Tibial nerve (tissue), 4 donors: ENCODE results near the gene NFATC2. TPM values are rescaled to one million over a fixed set of nuclear protein-coding genes. Genes with fewer than 3 reads are reported as not detected.
A peak's percentile ranks its signal among the peaks of the same experiment; 100 is the strongest.
"Not testable (repeated sequence)": the region's sequence is repeated elsewhere in the genome, so short reads cannot be mapped to it uniquely, and the experiment has no call there.

Source experiments
- DNase-seq, 2 donors: peaks; one replicate each; pipeline ENCODE4 v3.0.0-alpha.2; 2019; ENCODE audit warnings: low spot score in 2 of 2
- H3K27ac ChIP-seq, 4 donors: fragments of 200-600 bp; sonication (generic) in 3 of 4; one replicate each; pipeline ENCODE4 v1.5.1; 2017 to 2019; ENCODE audit warnings: mild to moderate bottlenecking in 1 of 4
- H3K27me3 ChIP-seq, 2 donors: fragments of 200-600 bp; sonication (generic) in 1 of 2; one replicate each; pipeline versions ENCODE4 v1.5.1 to v1.6.0; 2017 to 2019
- H3K36me3 ChIP-seq, 3 donors: fragments of 200-600 bp; sonication (generic); one replicate each; pipeline ENCODE4 v1.5.1; 2018 to 2019
- H3K4me1 ChIP-seq, 4 donors: fragments of 200-600 bp; sonication (generic) in 3 of 4; one replicate each; pipeline ENCODE4 v1.5.1; 2017 to 2019
- H3K4me3 ChIP-seq, 4 donors: fragments of 200-600 bp; sonication (generic) in 3 of 4; one replicate each; pipeline ENCODE4 v1.5.1; 2017 to 2019; ENCODE audit warnings: mild to moderate bottlenecking in 1 of 4, moderate library complexity in 1 of 4
- H3K9me3 ChIP-seq, 4 donors: fragments of 200-600 bp; sonication (generic) in 3 of 4; one replicate each; pipeline ENCODE4 v1.5.1; 2017 to 2019
- EP300 ChIP-seq, 2 donors: sonication (generic); formaldehyde crosslinking; IDR thresholded peaks; one replicate each; pipeline ENCODE4 v1.6.1; 2017; ENCODE audit warnings: antibody characterized with exemption in 2 of 2, mild to moderate bottlenecking in 1 of 2
- POLR2A ChIP-seq, 2 donors: fragments of 450-650 bp; IDR thresholded peaks; one replicate each; pipeline ENCODE4 v1.6.1; 2017; ENCODE audit warnings: antibody characterized with exemption in 2 of 2, mild to moderate bottlenecking in 2 of 2, moderate library complexity in 2 of 2
- WGBS, 2 donors: methylation state at CpG; one replicate each; pipeline ENCODE4 v1.1.5; 2018; 5-methylcytosine and 5-hydroxymethylcytosine counted together
- total RNA-seq, 4 donors: library from RNA; depleted of rRNA; stranded (reverse); fragments of >200 nt; gene quantifications; one replicate each; pipeline ENCODE4 v1.1.0, GENCODE V29; 2016
- TF ChIP-seq, protein P1 (sequence below), 5 experiments: fragments of 200-600 bp in 3 of 5; fragments of 450-650 bp in 2 of 5; sonication (generic) in 3 of 5; IDR thresholded peaks; one replicate each; pipeline ENCODE4 v1.5.1; 2016 to 2019; ENCODE audit warnings: antibody characterized with exemption in 5 of 5, mild to moderate bottlenecking in 3 of 5, moderate library complexity in 2 of 5

The NFATC2 gene
- total RNA-seq, 4 donors from 2014 or later, result 6.0 to 11.5 (median 7.7) TPM

- TF ChIP-seq POLR2A (IDR thresholded peaks at IDR 0.05) (no peak), EP300 (IDR thresholded peaks at IDR 0.05) (no peak)
- TF ChIP-seq, protein P1, sequence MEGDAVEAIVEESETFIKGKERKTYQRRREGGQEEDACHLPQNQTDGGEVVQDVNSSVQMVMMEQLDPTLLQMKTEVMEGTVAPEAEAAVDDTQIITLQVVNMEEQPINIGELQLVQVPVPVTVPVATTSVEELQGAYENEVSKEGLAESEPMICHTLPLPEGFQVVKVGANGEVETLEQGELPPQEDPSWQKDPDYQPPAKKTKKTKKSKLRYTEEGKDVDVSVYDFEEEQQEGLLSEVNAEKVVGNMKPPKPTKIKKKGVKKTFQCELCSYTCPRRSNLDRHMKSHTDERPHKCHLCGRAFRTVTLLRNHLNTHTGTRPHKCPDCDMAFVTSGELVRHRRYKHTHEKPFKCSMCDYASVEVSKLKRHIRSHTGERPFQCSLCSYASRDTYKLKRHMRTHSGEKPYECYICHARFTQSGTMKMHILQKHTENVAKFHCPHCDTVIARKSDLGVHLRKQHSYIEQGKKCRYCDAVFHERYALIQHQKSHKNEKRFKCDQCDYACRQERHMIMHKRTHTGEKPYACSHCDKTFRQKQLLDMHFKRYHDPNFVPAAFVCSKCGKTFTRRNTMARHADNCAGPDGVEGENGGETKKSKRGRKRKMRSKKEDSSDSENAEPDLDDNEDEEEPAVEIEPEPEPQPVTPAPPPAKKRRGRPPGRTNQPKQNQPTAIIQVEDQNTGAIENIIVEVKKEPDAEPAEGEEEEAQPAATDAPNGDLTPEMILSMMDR (IDR thresholded peaks at IDR 0.05), result no peak
- no peak overlapping the region for H3K4me3 ChIP-seq
Measured at GRCh38 chr20:51543422-51543788, 886 bp upstream of the NFATC2 start.

GRCh38 chr20:51542033-51542570 is 417 bp downstream of the NFATC2 start:
- H3K36me3 ChIP-seq, result peaks cover 0 to 9% (median 0%) of the 10 kb centered on the region in 3 donors
- peaks cover 0 to 34% (median 25%) of the 10 kb centered on the region in 4 donors for H3K4me1 ChIP-seq
- H3K27ac ChIP-seq, result peak overlapping the region; percentile 60 to 90 (median 87)
- no peak for DNase-seq
- TF ChIP-seq, protein P1 (IDR thresholded peaks at IDR 0.05), result peak in 3 of 5 experiments; percentile 10 to 24 (median 18)
- TF ChIP-seq EP300 (IDR thresholded peaks at IDR 0.05) (no peak), POLR2A (IDR thresholded peaks at IDR 0.05) (no peak)
- WGBS, 2 donors, result 31 to 49% methylated on average over 4 to 17 of the region's 29 CpGs
- peaks cover 0 to 10% (median 0%) of the 10 kb centered on the region in 4 donors for H3K9me3 ChIP-seq
- peaks cover 0 to 5% of the 10 kb centered on the region in 2 donors for H3K27me3 ChIP-seq
- peak overlapping the region; percentile 15 to 58 (median 42) for H3K4me3 ChIP-seq

More at GRCh38 chr20:51543422-51543788, 886 bp upstream of the NFATC2 start:
- peaks cover 0 to 34% (median 25%) of the 10 kb centered on the region in 4 donors for H3K4me1 ChIP-seq
- 68 to 70% methylated on average over 7 of the region's 7 CpGs for WGBS, 2 donors
- peaks cover 0 to 5% of the 10 kb centered on the region in 2 donors for H3K27me3 ChIP-seq
- H3K9me3 ChIP-seq, result no peaks in the 10 kb centered on the region
- no peak for DNase-seq
- no peaks in the 10 kb centered on the region for H3K36me3 ChIP-seq
- H3K27ac ChIP-seq, result no peak overlapping the region

DNA sequence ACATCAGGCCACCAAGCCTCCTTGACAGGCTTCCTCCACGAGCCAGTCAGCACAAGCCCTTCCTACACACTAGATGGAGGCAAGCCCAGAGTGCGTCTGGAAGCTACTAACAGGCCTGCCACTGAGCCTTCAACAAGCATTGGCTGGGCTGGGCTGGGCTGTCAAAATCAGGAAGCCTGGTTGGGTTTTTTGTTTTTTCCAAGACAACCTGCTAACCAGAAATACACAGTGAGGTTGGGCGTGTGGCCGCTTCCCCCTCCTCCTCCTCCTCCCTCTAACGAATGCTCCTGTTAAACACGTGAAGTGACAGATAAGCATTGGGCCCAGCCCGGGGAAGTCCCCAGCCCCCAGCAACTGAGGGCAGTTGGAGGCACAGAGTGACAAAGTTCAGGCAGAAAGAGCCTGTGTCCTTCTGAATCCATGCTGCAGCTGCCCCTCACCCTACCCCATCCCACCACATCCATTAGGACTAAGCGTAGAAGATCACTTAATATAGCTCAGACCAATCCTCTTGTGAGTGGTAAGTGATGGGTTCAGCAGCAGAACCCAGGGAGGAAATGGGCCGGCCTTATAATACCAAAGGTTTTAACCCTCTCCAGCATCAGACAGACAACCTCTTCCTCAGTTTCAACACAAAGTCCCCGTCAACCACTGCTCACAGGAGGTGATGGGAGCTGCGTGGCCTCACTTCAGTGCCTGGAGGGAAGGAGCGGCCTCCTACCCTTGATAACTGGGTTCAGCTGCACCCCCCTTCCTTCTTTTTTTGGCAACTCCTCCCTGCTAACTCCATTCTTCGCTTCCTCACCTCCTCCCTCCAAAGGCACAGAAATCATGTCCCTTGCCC is 1.1 kb downstream of the NFATC2 start:
- Histone ChIP-seq H3K27ac (peak overlapping the region; percentile 58 to 90 (median 87)), H3K36me3 (peaks cover 0 to 9% (median 0%) of the 10 kb centered on the region in 3 donors), H3K4me3 (peak overlapping the region in 3 of 4 donors; percentile 29 to 58 (median 55)), H3K27me3 (peaks cover 0 to 5% of the 10 kb centered on the region in 2 donors), H3K9me3 (peaks cover 0 to 10% (median 0%) of the 10 kb centered on the region in 4 donors), H3K4me1 (peaks cover 0 to 34% (median 25%) of the 10 kb centered on the region in 4 donors)
- peak; percentile 62 to 81 for DNase-seq
- WGBS, 2 donors, result 22 to 28% methylated on average over 12 to 13 of the region's 13 CpGs
- TF ChIP-seq, protein P1 (IDR thresholded peaks at IDR 0.05), result no peak
- TF ChIP-seq EP300 (IDR thresholded peaks at IDR 0.05) (peak in 1 of 2 donors; percentile 44), POLR2A (IDR thresholded peaks at IDR 0.05) (peak in 1 of 2 donors; percentile 38)

GRCh38 chr20:51540580-51540979 is 1.9 kb downstream of the NFATC2 start:
- peaks cover 0 to 35% (median 26%) of the 10 kb centered on the region in 4 donors for H3K4me1 ChIP-seq
- peaks cover 0 to 10% (median 0%) of the 10 kb centered on the region in 4 donors for H3K9me3 ChIP-seq
- peaks cover 0 to 5% of the 10 kb centered on the region in 2 donors for H3K27me3 ChIP-seq
- H3K36me3 ChIP-seq, result peaks cover 0 to 9% (median 0%) of the 10 kb centered on the region in 3 donors
- H3K4me3 ChIP-seq, result peak overlapping the region in 2 of 4 donors; percentile 55 to 58
- no peak for TF ChIP-seq EP300 (IDR thresholded peaks at IDR 0.05)
- TF ChIP-seq POLR2A (IDR thresholded peaks at IDR 0.05), result no peak
- TF ChIP-seq, protein P1 (IDR thresholded peaks at IDR 0.05), result no peak
- no peak for DNase-seq
- WGBS, 2 donors, result 36 to 51% methylated on average over 6 of the region's 6 CpGs
- H3K27ac ChIP-seq, result peak overlapping the region in 3 of 4 donors; percentile 86 to 90 (median 88)

- not testable (repeated sequence) for H3K27me3 ChIP-seq, H3K4me3 ChIP-seq, H3K36me3 ChIP-seq, DNase-seq
- H3K9me3 ChIP-seq, result peaks cover 0 to 10% (median 0%) of the 10 kb centered on the region in 4 donors
- 79 to 86% methylated on average over 7 of the region's 7 CpGs for WGBS, 2 donors
- peak overlapping the region in 1 of 4 donors; percentile 88 for H3K27ac ChIP-seq
- H3K4me1 ChIP-seq, result peaks cover 0 to 38% (median 26%) of the 10 kb centered on the region in 4 donors
Measured at GRCh38 chr20:51540074-51540473, 2.4 kb downstream of the NFATC2 start.
